ENCODE data around the gene SH3RF1.

GRCh38 chr4:169096221-169096620, 174.5 kb downstream of the SH3RF1 start:
- no peak for TF ChIP-seq CTCF (IDR thresholded peaks at IDR 0.05)
- TF ChIP-seq POLR2A (IDR thresholded peaks at IDR 0.05) = no peak

Measured in uterus (tissue), 2 donors.